HEK293T (cell line): ENCODE results near the gene CST3.

Experiments used
- CTBP1 ChIP-seq: fragments of 450-650 bp; IDR thresholded peaks from 2 replicates; pipeline ENCODE4 v1.6.1; 2016; ENCODE audit warnings: borderline replicate concordance
- FOXK2 ChIP-seq: fragments of 450-650 bp; IDR thresholded peaks from 2 replicates; pipeline ENCODE4 v1.6.1; 2016; ENCODE audit warnings: mild to moderate bottlenecking
- HDGF ChIP-seq: fragments of 450-650 bp; IDR thresholded peaks from 2 replicates; pipeline ENCODE4 v1.6.1; 2017; ENCODE audit warnings: antibody characterized with exemption, borderline replicate concordance
- L3MBTL2 ChIP-seq: fragments of 450-650 bp; conservative IDR thresholded peaks from 2 replicates; pipeline ENCODE4 v1.6.1; 2016; ENCODE audit warnings: mild to moderate bottlenecking
- LEF1 ChIP-seq: fragments of 450-650 bp; IDR thresholded peaks from 2 replicates; pipeline ENCODE4 v1.6.1; 2017; ENCODE audit warnings: mild to moderate bottlenecking, borderline replicate concordance
- NFRKB ChIP-seq: fragments of 450-650 bp; IDR thresholded peaks from 2 replicates; pipeline ENCODE4 v1.6.1; 2016; ENCODE audit warnings: mild to moderate bottlenecking, moderate library complexity
- SP1 ChIP-seq: fragments of 450-650 bp; IDR thresholded peaks from 2 replicates; pipeline ENCODE4 v1.6.1; 2017
- SUZ12 ChIP-seq: fragments of 450-650 bp; IDR thresholded peaks from 2 replicates; pipeline ENCODE4 v1.6.1; 2016; ENCODE audit warnings: mild to moderate bottlenecking

DNA sequence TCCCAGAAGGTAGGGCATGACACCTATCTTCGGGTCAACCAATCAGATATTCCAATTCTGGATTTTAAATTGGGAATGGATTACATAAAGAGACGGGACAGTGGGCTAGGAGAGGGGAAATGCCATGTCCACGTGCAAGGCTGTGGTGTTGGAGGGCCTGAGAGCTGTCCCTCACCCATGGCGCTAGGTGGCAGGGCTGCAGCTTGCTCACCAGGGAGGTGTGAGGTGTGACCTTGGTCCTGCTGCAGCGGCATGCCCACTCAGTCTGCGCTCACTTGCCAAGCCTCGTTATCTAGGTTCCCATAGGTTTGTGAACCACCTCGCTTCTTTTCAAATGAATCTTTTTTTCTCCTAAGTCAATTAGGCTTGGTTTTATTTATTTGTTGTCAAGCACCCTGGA lies 19.4 kb upstream of the CST3 start:
- TF ChIP-seq CTBP1 (no peak), SUZ12 (no peak), LEF1 (no peak), NFRKB (no peak), L3MBTL2 (no peak), FOXK2 (no peak), HDGF (no peak), SP1 (no peak)
